Fibroblast of mammary gland (primary cell): ENCODE measurements around the gene VEGFA.
A peak's percentile ranks its signal among the peaks of the same experiment; 100 is the strongest.
"Not testable (repeated sequence)": the region's sequence is repeated elsewhere in the genome, so short reads cannot be mapped to it uniquely, and the experiment has no call there.

Source experiments
- DNase-seq: peaks from one replicate; pipeline ENCODE4 v3.0.0-alpha.2; 2010; ENCODE audit warnings: low read depth
- H3K4me3 ChIP-seq: 2 replicates; pipeline ENCODE4 v1.5.1; 2011; ENCODE audit warnings: low read depth, mild to moderate bottlenecking, low read length, moderate library complexity; ENCODE audit not compliant: control insufficient read depth
- TF ChIP-seq, protein P1 (sequence below): conservative IDR thresholded peaks from 2 replicates; pipeline ENCODE4 v1.5.1; 2011; ENCODE audit warnings: low read depth, low read length, inconsistent platforms; ENCODE audit not compliant: control insufficient read depth, insufficient read depth

The VEGFA gene

DNA sequence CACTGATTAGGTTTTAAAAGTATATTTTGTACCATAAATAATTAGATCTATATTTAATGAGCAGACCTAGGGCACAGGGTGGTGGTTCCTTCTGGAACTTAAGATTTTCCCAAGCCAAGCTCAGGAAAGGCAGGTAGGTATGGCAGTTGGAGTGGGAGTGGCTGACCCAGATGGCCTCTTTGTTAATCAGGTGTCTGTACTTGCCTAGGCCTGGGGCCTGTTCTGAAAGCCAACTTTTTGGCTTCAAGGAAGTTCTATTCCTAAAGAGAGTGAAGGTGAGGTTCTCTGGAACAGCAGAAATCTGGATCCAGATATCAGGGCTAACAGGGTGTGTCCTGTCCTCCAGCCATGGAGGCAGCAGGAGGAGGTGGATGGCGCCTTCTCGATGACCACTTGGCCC is 44.9 kb downstream of the VEGFA start:
- no peak for DNase-seq

DNA sequence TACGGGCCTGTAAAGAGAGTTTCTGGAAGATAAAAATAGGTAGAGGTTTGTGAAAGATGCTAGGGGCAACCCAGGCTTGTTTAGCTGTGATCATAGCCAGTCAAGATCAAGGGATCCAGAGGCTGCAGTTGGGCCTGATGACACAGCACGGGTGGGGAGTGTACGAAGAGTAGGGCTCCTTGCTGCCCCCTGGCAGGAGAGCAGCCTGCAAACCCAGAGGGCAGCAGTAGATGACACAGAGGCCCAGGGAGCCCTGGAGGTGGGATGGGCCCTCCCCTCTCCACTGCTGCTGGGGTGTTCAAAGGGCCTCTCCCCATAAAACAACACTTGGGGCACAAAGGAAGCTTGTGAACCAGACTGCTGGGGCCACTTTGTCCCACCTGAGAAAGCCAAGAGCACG is 47.2 kb downstream of the VEGFA start:
- peak; percentile 36 for DNase-seq
- TF ChIP-seq, protein P1, sequence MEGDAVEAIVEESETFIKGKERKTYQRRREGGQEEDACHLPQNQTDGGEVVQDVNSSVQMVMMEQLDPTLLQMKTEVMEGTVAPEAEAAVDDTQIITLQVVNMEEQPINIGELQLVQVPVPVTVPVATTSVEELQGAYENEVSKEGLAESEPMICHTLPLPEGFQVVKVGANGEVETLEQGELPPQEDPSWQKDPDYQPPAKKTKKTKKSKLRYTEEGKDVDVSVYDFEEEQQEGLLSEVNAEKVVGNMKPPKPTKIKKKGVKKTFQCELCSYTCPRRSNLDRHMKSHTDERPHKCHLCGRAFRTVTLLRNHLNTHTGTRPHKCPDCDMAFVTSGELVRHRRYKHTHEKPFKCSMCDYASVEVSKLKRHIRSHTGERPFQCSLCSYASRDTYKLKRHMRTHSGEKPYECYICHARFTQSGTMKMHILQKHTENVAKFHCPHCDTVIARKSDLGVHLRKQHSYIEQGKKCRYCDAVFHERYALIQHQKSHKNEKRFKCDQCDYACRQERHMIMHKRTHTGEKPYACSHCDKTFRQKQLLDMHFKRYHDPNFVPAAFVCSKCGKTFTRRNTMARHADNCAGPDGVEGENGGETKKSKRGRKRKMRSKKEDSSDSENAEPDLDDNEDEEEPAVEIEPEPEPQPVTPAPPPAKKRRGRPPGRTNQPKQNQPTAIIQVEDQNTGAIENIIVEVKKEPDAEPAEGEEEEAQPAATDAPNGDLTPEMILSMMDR: peak; percentile 40

More for the DNA sequence above, 44.9 kb downstream of the VEGFA start:
- H3K4me3 ChIP-seq: no peak overlapping the region
- TF ChIP-seq, protein P1: no peak

GRCh38 chr6:43818973-43819372 is 49.0 kb downstream of the VEGFA start:
- DNase-seq, H3K4me3 ChIP-seq: not testable (repeated sequence)

More for the DNA sequence above, 47.2 kb downstream of the VEGFA start:
- H3K4me3 ChIP-seq: no peak overlapping the region

DNA sequence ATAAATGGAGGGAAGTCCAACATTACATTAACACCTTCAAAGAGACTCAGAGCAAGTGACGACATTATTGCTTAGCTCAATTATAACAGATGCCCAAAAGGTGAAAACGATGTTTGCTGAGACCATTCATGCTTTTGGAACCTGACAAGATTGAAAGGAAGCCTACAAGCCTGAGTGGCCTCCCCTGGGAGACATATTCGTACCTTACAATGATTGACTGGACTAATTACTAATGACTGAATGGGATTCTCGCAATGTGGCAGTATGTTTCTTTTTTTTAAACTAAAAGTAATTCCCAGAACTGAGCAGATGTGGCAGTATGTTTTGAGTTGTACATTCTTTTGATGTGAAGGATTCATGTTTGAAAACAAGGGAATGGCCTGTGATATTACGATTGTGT is 49.9 kb downstream of the VEGFA start:
- DNase-seq: no peak
- no peak overlapping the region for H3K4me3 ChIP-seq
- TF ChIP-seq, protein P1: no peak

- H3K4me3 ChIP-seq: no peak overlapping the region
- no peak for DNase-seq
- TF ChIP-seq, protein P1: no peak
Measured at GRCh38 chr6:43820486-43820885, 50.5 kb downstream of the VEGFA start.

- no peak overlapping the region for H3K4me3 ChIP-seq
- TF ChIP-seq, protein P1: no peak
- no peak for DNase-seq
Measured at GRCh38 chr6:43821101-43821886, 51.3 kb downstream of the VEGFA start.

DNA sequence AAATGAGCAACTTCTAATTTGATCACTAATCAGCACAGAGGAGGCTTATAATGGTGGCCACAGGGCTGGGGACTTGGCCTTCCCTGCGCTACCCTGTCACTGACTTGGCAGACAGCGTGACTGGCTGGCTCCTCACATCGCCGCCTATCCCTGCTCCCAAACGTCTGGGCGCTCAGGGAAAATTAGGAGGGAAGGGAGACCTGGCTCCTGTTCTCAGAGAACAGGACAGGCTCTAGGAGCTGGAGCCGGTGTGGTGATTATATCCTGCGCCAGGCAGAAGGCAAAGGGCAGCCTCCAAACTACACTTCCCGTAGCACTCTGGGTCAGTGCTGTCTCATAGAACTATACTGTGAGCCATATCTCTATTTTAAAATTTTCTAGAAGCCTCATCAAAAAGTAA is 53.4 kb downstream of the VEGFA start:
- TF ChIP-seq, protein P1: no peak
- no peak for DNase-seq
- H3K4me3 ChIP-seq: no peak overlapping the region
